Sigmoid colon (tissue), 4 donors: ENCODE measurements around the gene C1QA.

Source experiments
- CTCF ChIP-seq, 4 experiments: fragments of 450-650 bp in 3 of 4; fragments of 200-600 bp in 1 of 4; IDR thresholded peaks; one replicate each; pipeline ENCODE4 v1.5.1; 2016 to 2019; ENCODE audit warnings: antibody characterized with exemption in 4 of 4, mild to moderate bottlenecking in 3 of 4, moderate library complexity in 2 of 4
- POLR2A ChIP-seq, 2 donors: fragments of 450-650 bp; IDR thresholded peaks; one replicate each; pipeline ENCODE4 v1.6.1; 2016; ENCODE audit warnings: antibody characterized with exemption in 2 of 2, mild to moderate bottlenecking in 2 of 2, moderate library complexity in 2 of 2
- POLR2AphosphoS5 ChIP-seq, 4 donors: sonication (generic); formaldehyde crosslinking; IDR thresholded peaks; one replicate each; pipeline ENCODE4 v1.6.1; 2017; ENCODE audit warnings: antibody characterized with exemption in 4 of 4

- TF ChIP-seq CTCF (IDR thresholded peaks at IDR 0.05) (no peak), POLR2AphosphoS5 (IDR thresholded peaks at IDR 0.05) (no peak), POLR2A (IDR thresholded peaks at IDR 0.05) (no peak)
Measured at GRCh38 chr1:22609291-22609690, 27.1 kb upstream of the C1QA start.
